Gastrocnemius medialis (tissue), 4 donors: ENCODE data around the gene GABRB1.

ENCODE experiments used
- CTCF ChIP-seq, 5 experiments: fragments of 450-650 bp in 3 of 5; fragments of 200-600 bp in 2 of 5; sonication (generic) in 2 of 5; IDR thresholded peaks in 4 of 5; conservative IDR thresholded peaks in 1 of 5; 1 replicate in 4 of 5; 2 replicates in 1 of 5; pipeline ENCODE4 v1.5.1; 2016 to 2019; ENCODE audit warnings: antibody characterized with exemption in 5 of 5, mild to moderate bottlenecking in 3 of 5, moderate library complexity in 3 of 5
- POLR2A ChIP-seq, 2 donors: fragments of 450-650 bp; IDR thresholded peaks; one replicate each; pipeline ENCODE4 v1.6.1; 2017; ENCODE audit warnings: antibody characterized with exemption in 2 of 2, mild to moderate bottlenecking in 2 of 2, moderate library complexity in 2 of 2

GRCh38 chr4:47128991-47129390 is 97.6 kb downstream of the GABRB1 start:
- no peak for TF ChIP-seq CTCF (IDR thresholded peaks at IDR 0.05 in 4 of 5, conservative IDR thresholded peaks at IDR 0.05 in 1 of 5)
- no peak for TF ChIP-seq POLR2A (IDR thresholded peaks at IDR 0.05)
